Skin of body (tissue), 2 donors: ENCODE measurements around the gene MS4A14. TPM values are rescaled to one million over a fixed set of nuclear protein-coding genes. Genes with fewer than 3 reads are reported as not detected.
"Not testable (repeated sequence)": the region's sequence is repeated elsewhere in the genome, so short reads cannot be mapped to it uniquely, and the experiment has no call there.

Source experiments
- DNase-seq: peaks from one replicate; lab custom pipeline; 2025; lab: John Stamatoyannopoulos, UW
- total RNA-seq: library from RNA; depleted of rRNA; stranded (reverse); fragments of >200 nt; gene quantifications from one replicate; pipeline ENCODE4 v1.2.3, GENCODE V29; 2014

MS4A14 gene
- total RNA-seq, 1 donor from 2014 or later = 0.20 TPM

- no peak for DNase-seq
Measured at GRCh38 chr11:60389279-60389910, 6.9 kb upstream of the MS4A14 start.

- DNase-seq = no peak
Measured at GRCh38 chr11:60390419-60390818, 5.8 kb upstream of the MS4A14 start.

- DNase-seq = no peak
Measured at GRCh38 chr11:60392361-60392760, 3.9 kb upstream of the MS4A14 start.

- no peak for DNase-seq
Measured at GRCh38 chr11:60393016-60393415, 3.2 kb upstream of the MS4A14 start.

- DNase-seq = no peak
Measured at GRCh38 chr11:60394666-60395380, 1.4 kb upstream of the MS4A14 start.

GRCh38 chr11:60396799-60397198, 540 bp downstream of the MS4A14 start:
- DNase-seq = no peak

DNA sequence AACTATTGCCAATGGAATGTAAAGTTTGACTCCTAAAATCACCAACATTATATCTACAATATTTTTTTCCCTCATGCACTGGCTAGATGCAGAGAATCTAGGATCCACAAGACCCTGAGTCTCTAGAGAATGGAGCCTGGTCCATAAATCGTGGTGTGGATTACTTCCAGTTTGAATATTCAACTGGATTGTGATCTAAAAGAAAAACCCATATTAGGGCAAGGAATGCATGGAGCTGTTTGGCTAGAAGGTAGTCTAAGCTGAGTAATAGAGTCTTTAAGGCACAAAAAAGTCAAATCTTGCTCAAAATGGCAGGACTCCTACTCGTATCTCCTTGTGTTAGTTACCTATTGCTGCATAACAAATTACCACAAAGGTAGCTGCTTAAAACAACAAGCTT, 23.8 kb downstream of the MS4A14 start:
- DNase-seq = no peak

GRCh38 chr11:60422609-60423008, 26.4 kb downstream of the MS4A14 start:
- DNase-seq = no peak

DNA sequence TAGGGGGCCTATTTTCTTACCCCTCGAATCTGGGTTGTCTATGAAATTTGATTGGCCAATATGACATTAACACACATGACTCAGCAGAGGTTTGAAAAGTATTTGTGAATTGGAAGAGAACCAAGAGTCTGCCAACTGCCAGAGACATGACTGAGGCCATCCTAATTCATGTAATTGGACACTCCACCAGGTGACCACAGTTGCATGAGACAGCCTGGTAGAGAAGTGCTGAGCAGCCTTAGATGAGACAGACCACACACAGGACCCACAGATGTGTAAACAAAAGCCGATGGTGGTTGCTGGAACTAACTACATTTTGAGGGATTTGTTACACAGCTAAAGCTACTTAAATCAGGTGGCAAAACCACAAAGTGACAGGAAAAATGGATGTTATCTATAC, 32.3 kb downstream of the MS4A14 start:
- no peak for DNase-seq

GRCh38 chr11:60429272-60429671, 33.0 kb downstream of the MS4A14 start, which contains the start of gene MS4A5:
Gene MS4A5 (plus strand): TSS chr11:60429572. CDS start chr11:60429675, 103 bp downstream.
- no peak for DNase-seq

DNA sequence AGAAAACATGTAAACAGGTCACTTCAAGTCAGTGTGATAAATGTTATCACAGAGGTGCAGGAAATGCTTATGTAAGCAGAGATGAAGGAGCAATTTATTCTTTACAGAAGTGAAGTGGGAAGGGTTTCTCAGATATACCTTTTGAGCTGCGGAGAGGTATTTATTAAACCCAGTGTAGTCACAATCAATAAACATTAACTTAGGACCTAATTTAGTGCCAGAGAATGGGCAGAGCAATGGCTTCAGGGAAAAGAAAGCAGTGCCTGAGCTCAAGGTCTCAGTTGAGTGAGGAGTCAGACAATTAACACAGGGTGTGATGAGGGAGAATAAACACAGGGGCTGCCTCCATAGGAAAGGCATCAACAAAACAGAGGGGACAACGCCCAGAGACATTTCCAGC, 35.0 kb downstream of the MS4A14 start:
- DNase-seq = no peak

DNA sequence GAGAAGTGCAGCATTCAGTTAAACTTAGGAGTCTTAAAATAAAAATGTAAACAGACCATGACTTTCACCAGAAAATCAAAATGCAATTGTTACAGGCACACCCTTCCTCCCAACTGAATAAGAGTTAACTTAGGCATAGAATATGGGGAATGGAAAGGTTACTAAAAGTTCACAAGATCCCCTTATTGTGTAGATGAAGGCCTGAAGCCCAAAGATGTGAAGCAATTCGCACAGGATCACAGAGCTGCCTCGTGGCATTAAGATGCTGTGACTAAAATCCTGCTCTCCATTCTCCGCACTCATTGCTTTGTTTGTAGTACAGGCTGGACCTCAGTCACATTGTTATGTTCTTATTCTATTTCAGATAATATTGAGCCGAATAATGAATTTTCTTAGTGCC, 37.1 kb downstream of the MS4A14 start:
- no peak for DNase-seq

GRCh38 chr11:60447070-60447469, 50.8 kb downstream of the MS4A14 start:
- no peak for DNase-seq

DNA sequence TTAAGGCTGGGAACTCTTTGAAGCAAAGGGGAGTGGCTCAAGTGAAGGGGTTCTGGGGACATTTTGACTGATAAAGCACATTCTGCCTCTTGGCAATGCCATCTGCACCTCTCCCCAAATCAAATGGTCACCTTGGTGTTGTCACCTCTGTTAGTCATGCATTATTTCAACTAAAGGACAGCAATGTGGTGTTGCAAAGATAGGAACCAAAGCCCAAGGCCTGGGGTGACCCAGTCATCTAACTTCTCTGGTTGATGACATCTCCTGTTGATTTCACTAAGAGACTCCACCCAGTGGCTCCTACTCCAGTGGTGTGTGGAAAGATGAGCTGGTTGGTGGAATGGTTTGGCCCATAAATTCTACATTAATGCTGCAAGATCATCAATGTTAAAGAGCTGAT, 51.6 kb downstream of the MS4A14 start:
- DNase-seq = no peak

GRCh38 chr11:60451185-60451584, 54.9 kb downstream of the MS4A14 start:
- DNase-seq = not testable (repeated sequence)

DNA sequence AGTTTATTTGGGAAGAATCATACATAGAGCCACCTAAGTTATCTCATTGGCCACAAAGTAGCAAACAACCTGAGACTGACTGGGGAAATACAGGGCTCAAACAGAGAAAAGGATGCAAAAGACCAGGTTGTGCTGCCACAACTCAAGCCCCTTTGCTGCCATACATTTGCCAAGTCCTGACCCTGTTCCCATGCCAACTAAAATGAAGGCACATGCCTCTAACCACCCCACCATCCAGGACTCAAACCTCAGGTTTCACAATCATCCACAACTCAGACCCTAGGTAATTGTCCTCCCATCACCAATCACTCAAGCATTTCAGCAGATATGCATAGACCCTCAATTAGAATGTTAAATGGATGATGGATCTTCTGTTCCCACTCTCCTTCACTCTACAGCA, 58.0 kb downstream of the MS4A14 start:
- no peak for DNase-seq

GRCh38 chr11:60455531-60456042, 59.3 kb downstream of the MS4A14 start, which contains the start of gene MS4A1:
Gene MS4A1 (plus strand): TSS chr11:60455847. CDS start chr11:60462375, 6,528 bp downstream.
- no peak for DNase-seq

GRCh38 chr11:60457576-60457975, 61.3 kb downstream of the MS4A14 start:
- DNase-seq = no peak

DNA sequence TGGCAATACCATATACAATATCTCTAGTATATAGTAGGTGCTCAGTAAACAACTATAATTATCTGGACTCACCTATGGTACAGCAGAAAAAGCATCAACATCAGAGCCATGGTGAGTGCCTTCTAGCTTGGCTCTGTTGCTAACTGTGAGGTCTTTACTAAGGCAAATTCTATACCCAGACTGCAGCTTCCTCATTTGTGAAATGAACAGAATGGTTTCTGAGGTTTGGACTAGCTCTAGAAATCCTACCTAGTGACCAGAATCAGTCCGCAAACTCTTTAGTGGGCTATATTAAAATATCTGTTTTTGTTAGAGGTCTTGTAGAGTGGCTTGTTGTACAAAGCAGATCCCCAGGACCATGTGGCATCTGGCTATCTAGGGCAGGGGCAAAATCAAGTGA, 63.1 kb downstream of the MS4A14 start:
- no peak for DNase-seq
